Parathyroid adenoma (tissue), 2 donors: ENCODE measurements around the gene CTNND2.

Experiments used
- H2AFZ ChIP-seq: fragments of 300-600 bp; sonication (generic); one replicate; pipeline ENCODE4 v1.7.0; 2017; ENCODE audit warnings: antibody characterized with exemption, mild to moderate bottlenecking
- H3K27ac ChIP-seq: fragments of 300-600 bp; sonication (generic); one replicate; pipeline ENCODE4 v1.7.0; 2017
- H3K27me3 ChIP-seq: fragments of 300-600 bp; sonication (generic); one replicate; pipeline ENCODE4 v1.7.0; 2017; ENCODE audit warnings: low read length; ENCODE audit not compliant: control insufficient read depth, insufficient read depth
- H3K36me3 ChIP-seq: fragments of 300-600 bp; sonication (generic); one replicate; pipeline ENCODE4 v1.7.0; 2017; ENCODE audit warnings: low read length; ENCODE audit not compliant: control insufficient read depth, insufficient read depth
- H3K4me1 ChIP-seq: fragments of 300-600 bp; sonication (generic); one replicate; pipeline ENCODE4 v1.7.0; 2017; ENCODE audit warnings: control low read depth
- H3K4me2 ChIP-seq: fragments of 300-600 bp; sonication (generic); one replicate; pipeline ENCODE4 v1.7.0; 2017; ENCODE audit warnings: low read length
- H3K4me3 ChIP-seq: fragments of 300-600 bp; sonication (generic); one replicate; pipeline ENCODE4 v1.7.0; 2017; ENCODE audit warnings: low read depth, low read length
- H3K79me2 ChIP-seq: fragments of 300-600 bp; sonication (generic); one replicate; pipeline ENCODE4 v1.7.0; 2017; ENCODE audit warnings: control low read depth
- H3K9ac ChIP-seq: fragments of 300-600 bp; sonication (generic); one replicate; pipeline ENCODE4 v1.7.0; 2017; ENCODE audit warnings: mild to moderate bottlenecking
- H3K9me3 ChIP-seq: fragments of 300-600 bp; sonication (generic); one replicate; pipeline ENCODE4 v1.7.0; 2017; ENCODE audit warnings: low read length; ENCODE audit not compliant: control insufficient read depth
- CTCF ChIP-seq: fragments of 300-600 bp; sonication (generic); IDR thresholded peaks from one replicate; pipeline ENCODE4 v1.7.0; 2017; ENCODE audit warnings: antibody characterized with exemption, mild to moderate bottlenecking
- donor health status: primary hyperparathyroidism.

The CTNND2 gene

DNA sequence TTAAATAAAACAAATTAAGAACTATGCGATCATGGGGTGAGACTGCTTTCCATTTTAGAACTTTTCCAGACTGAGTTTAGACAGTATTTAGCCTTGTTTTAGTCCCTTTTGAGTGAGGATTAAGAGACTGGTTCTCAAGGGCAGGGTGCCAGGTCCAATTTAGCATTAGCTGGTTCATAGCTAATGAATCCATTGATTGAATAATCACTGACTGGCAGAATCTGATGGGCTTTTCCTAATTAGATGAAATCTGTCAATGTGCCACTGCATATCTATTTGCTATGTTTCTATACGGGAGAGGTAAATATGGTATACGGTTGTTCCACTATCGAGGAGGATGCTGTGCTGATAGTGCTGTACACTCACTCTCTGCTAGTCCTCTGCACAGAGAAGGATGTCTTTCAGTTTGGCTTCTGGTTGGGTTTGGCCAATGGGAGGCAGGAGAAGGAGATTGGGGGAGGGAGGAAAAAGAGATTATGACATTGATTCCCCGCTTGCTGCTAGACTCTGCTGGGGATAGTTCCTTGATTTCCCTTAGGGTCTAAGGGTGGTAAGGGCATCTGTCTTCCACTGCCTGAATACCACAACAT lies 496.6 kb downstream of the CTNND2 start:
- Histone ChIP-seq H3K36me3 (no peaks in the 10 kb centered on the region), H3K27me3 (no peaks in the 10 kb centered on the region), H3K4me2 (no peak overlapping the region), H3K4me3 (no peak overlapping the region), H3K79me2 (no peaks in the 10 kb centered on the region), H3K9ac (no peak overlapping the region), H3K4me1 (no peaks in the 10 kb centered on the region), H3K27ac (no peak overlapping the region), H2AFZ (no peak overlapping the region), H3K9me3 (no peaks in the 10 kb centered on the region)
- no peak for TF ChIP-seq CTCF

- Histone ChIP-seq H3K4me3 (no peak overlapping the region), H3K27me3 (no peaks in the 10 kb centered on the region), H3K4me2 (no peak overlapping the region), H3K79me2 (no peaks in the 10 kb centered on the region), H3K9ac (no peak overlapping the region), H2AFZ (no peak overlapping the region), H3K4me1 (no peaks in the 10 kb centered on the region), H3K36me3 (no peaks in the 10 kb centered on the region), H3K9me3 (no peaks in the 10 kb centered on the region), H3K27ac (no peak overlapping the region)
- TF ChIP-seq CTCF: no peak
Observed at GRCh38 chr5:11400316-11400715, 503.9 kb downstream of the CTNND2 start.

DNA sequence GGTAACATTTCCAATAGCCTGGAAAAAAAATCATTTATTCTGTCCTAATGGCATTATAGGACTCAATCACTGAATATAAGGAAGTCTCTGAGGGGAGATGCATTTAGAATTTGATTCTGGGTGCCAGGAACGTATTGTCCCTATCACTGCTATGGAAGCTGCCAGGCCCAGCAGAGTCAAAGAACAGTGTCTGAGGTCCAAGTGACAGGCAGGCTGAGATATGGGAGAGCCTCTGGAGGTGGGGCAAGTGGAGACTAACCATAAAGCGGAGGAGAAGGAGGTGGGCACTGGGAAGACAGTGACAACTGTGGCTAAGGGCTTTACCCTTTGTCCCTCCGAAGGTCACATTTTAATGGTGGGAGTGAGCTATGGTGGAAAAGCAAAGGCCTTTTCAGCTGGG lies 505.5 kb downstream of the CTNND2 start:
- no peaks in the 10 kb centered on the region for H3K4me1 ChIP-seq
- H3K9me3 ChIP-seq: no peaks in the 10 kb centered on the region
- TF ChIP-seq CTCF: no peak

DNA sequence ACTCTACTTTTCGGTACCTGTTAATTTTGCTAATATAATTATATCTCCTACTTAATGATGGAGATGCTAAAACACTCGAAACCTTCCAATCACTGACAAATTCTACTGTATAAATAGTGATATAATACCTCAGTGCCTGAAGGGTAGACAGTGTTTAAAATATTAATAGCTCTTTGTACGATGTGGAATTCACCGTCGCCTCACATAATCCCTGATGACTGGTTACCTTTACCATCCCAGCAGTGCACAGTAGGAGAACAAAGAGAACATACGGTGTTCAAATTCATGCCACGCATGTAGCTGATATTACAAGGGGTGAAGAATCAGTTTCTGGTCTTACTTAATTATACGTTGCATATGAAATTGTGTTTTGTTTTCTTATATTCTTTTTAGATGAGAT lies 506.7 kb downstream of the CTNND2 start:
- H3K79me2 ChIP-seq: no peaks in the 10 kb centered on the region
- H3K9ac ChIP-seq: no peak overlapping the region
- no peaks in the 10 kb centered on the region for H3K4me1 ChIP-seq
- H3K4me2 ChIP-seq: no peak overlapping the region
- H3K4me3 ChIP-seq: no peak overlapping the region
- H3K27me3 ChIP-seq: no peaks in the 10 kb centered on the region
- no peaks in the 10 kb centered on the region for H3K9me3 ChIP-seq
- H2AFZ ChIP-seq: no peak overlapping the region
- no peak for TF ChIP-seq CTCF
- H3K27ac ChIP-seq: no peak overlapping the region
- no peaks in the 10 kb centered on the region for H3K36me3 ChIP-seq

More for the DNA sequence above, 505.5 kb downstream of the CTNND2 start:
- H3K9ac ChIP-seq: no peak overlapping the region
- no peaks in the 10 kb centered on the region for H3K79me2 ChIP-seq
- H3K27me3 ChIP-seq: no peaks in the 10 kb centered on the region
- H3K4me3 ChIP-seq: no peak overlapping the region
- H3K4me2 ChIP-seq: no peak overlapping the region
- no peak overlapping the region for H2AFZ ChIP-seq
- H3K27ac ChIP-seq: no peak overlapping the region
- H3K36me3 ChIP-seq: no peaks in the 10 kb centered on the region

DNA sequence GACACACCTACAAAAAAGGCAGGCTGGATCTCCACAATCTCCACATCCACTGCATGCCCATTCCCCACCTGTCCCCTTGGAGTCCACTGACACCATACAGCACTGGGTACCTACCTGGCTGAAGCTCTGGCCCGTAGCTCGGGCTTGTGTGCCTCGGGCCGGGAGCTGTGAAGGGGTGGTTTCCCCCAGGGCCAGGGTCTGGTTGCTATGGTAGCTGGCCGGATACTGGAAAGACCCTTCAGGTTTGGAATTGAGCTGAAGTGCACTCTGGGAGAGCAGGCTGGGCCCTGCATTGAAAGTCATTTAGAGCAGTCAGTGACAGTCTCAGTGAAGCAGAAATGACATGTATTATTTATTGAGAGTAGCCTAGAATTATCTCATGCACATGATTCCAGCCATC lies 507.3 kb downstream of the CTNND2 start:
- Histone ChIP-seq H3K4me1 (no peaks in the 10 kb centered on the region), H3K27ac (no peak overlapping the region), H3K9me3 (no peaks in the 10 kb centered on the region), H3K4me3 (no peak overlapping the region), H3K79me2 (no peaks in the 10 kb centered on the region), H3K9ac (no peak overlapping the region), H2AFZ (no peak overlapping the region), H3K27me3 (no peaks in the 10 kb centered on the region), H3K4me2 (no peak overlapping the region), H3K36me3 (no peaks in the 10 kb centered on the region)
- no peak for TF ChIP-seq CTCF
